ENCODE data around the gene SPINK14.

The SPINK14 gene

GRCh38 chr5:148152781-148153180, 15.6 kb upstream of the SPINK14 start:
- H3K4me3 ChIP-seq (ENCODE audit: low read depth, low read length): no peak overlapping the region
- no peak overlapping the region for H3K27ac ChIP-seq (ENCODE audit: extremely low read depth, low read depth, low read length)
- no peaks in the 10 kb centered on the region for H3K36me3 ChIP-seq (ENCODE audit: control insufficient read depth in 2 of 2, insufficient read depth in 1 of 2, low read length in 2 of 2)
- H3K4me1 ChIP-seq (ENCODE audit: control insufficient read depth, insufficient read depth, low read length): no peaks in the 10 kb centered on the region
- POLR2A ChIA-PET: no interaction called here
- CTCF ChIA-PET: no interaction called here
- H3K9me3 ChIP-seq (ENCODE audit: control insufficient read depth, insufficient read depth, low read depth, low read length): no peaks in the 10 kb centered on the region
- TF ChIP-seq ZNF221 (tag by site-specific recombination; IDR thresholded peaks at IDR 0.05; ENCODE audit: borderline replicate concordance) (no peak), ZNF426 (tag by site-specific recombination; IDR thresholded peaks at IDR 0.05) (no peak), ZNF2 (tag by site-specific recombination; IDR thresholded peaks at IDR 0.05) (no peak), ZNF350 (tag by site-specific recombination; IDR thresholded peaks at IDR 0.05) (no peak), HOXA7 (CRISPR knock-in tag; IDR thresholded peaks at IDR 0.05; ENCODE audit: borderline replicate concordance) (no peak)

DNA sequence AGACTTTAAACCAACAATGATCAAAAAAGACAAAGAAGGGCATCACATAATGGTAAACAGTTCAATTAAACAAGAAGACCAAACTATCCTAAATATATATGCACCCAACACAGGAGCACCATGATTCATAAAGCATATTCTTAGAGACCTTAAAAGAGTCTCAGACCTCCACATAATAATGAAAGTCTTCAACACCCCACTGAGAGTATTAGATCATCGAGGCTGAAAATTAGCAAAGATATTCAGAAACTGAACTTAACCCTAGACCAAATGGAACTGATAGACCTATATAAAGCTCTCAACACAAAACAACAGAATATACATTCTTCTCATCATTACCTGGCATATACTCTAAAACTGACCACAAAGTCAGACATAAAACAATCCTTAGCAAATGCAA, 11.7 kb upstream of the SPINK14 start:
- no peak overlapping the region for H3K4me3 ChIP-seq (ENCODE audit: low read depth, low read length)
- H3K9me3 ChIP-seq (ENCODE audit: control insufficient read depth, insufficient read depth, low read depth, low read length): no peaks in the 10 kb centered on the region
- POLR2A ChIA-PET: no interaction called here
- no peaks in the 10 kb centered on the region for H3K4me1 ChIP-seq (ENCODE audit: control insufficient read depth, insufficient read depth, low read length)
- TF ChIP-seq ZNF549 (tag by site-specific recombination; IDR thresholded peaks at IDR 0.05) (no peak), ZNF350 (tag by site-specific recombination; IDR thresholded peaks at IDR 0.05) (no peak), ATF2 (tag by site-specific recombination; IDR thresholded peaks at IDR 0.05; ENCODE audit: low read depth) (no peak), ZNF624 (tag by site-specific recombination; IDR thresholded peaks at IDR 0.05) (no peak), HOXA7 (CRISPR knock-in tag; IDR thresholded peaks at IDR 0.05; ENCODE audit: borderline replicate concordance) (no peak), HOXD13 (CRISPR knock-in tag; IDR thresholded peaks at IDR 0.05; ENCODE audit: borderline replicate concordance) (no peak), BCL11A (tag by site-specific recombination; IDR thresholded peaks at IDR 0.05; ENCODE audit: low read depth) (no peak), FEZF1 (tag by site-specific recombination; IDR thresholded peaks at IDR 0.05) (no peak), ZNF777 (tag by site-specific recombination; IDR thresholded peaks at IDR 0.05; ENCODE audit: borderline replicate concordance) (no peak), ZEB2 (tag by site-specific recombination; IDR thresholded peaks at IDR 0.05) (no peak)
- CTCF ChIA-PET: no interaction called here
- no peak overlapping the region for H3K27ac ChIP-seq (ENCODE audit: extremely low read depth, low read depth, low read length)
- no peaks in the 10 kb centered on the region for H3K36me3 ChIP-seq (ENCODE audit: control insufficient read depth in 2 of 2, insufficient read depth in 1 of 2, low read length in 2 of 2)

GRCh38 chr5:148162038-148162437, 6.3 kb upstream of the SPINK14 start:
- no peak overlapping the region for H3K4me3 ChIP-seq (ENCODE audit: low read depth, low read length)
- POLR2A ChIA-PET: no interaction called here
- H3K4me1 ChIP-seq (ENCODE audit: control insufficient read depth, insufficient read depth, low read length): no peaks in the 10 kb centered on the region
- no peak for TF ChIP-seq ZFP41 (tag by site-specific recombination; IDR thresholded peaks at IDR 0.05; ENCODE audit: borderline replicate concordance)
- TF ChIP-seq ZNF223 (tag by site-specific recombination; IDR thresholded peaks at IDR 0.05): no peak
- TF ChIP-seq MEIS1 (CRISPR knock-in tag; IDR thresholded peaks at IDR 0.05; ENCODE audit: borderline replicate concordance): no peak
- no peak for TF ChIP-seq ZNF214 (tag by site-specific recombination; IDR thresholded peaks at IDR 0.05; ENCODE audit: borderline replicate concordance)
- TF ChIP-seq ZNF16 (tag by site-specific recombination; IDR thresholded peaks at IDR 0.05; ENCODE audit: low read depth): no peak
- no peak for TF ChIP-seq GLIS2 (tag by site-specific recombination; IDR thresholded peaks at IDR 0.05)
- TF ChIP-seq KLF9 (tag by site-specific recombination; IDR thresholded peaks at IDR 0.05; ENCODE audit: low read depth): no peak
- CTCF ChIA-PET: no interaction called here
- H3K27ac ChIP-seq (ENCODE audit: extremely low read depth, low read depth, low read length): no peak overlapping the region
- no peaks in the 10 kb centered on the region for H3K36me3 ChIP-seq (ENCODE audit: control insufficient read depth in 2 of 2, insufficient read depth in 1 of 2, low read length in 2 of 2)
- H3K9me3 ChIP-seq (ENCODE audit: control insufficient read depth, insufficient read depth, low read depth, low read length): no peaks in the 10 kb centered on the region

- H3K4me1 ChIP-seq (ENCODE audit: control insufficient read depth, insufficient read depth, low read length): no peaks in the 10 kb centered on the region
- H3K9me3 ChIP-seq (ENCODE audit: control insufficient read depth, insufficient read depth, low read depth, low read length): no peaks in the 10 kb centered on the region
- CTCF ChIA-PET: no interaction called here
- no peaks in the 10 kb centered on the region for H3K36me3 ChIP-seq (ENCODE audit: control insufficient read depth in 2 of 2, insufficient read depth in 1 of 2, low read length in 2 of 2)
- H3K27ac ChIP-seq (ENCODE audit: extremely low read depth, low read depth, low read length): no peak overlapping the region
- POLR2A ChIA-PET: no interaction called here
- H3K4me3 ChIP-seq (ENCODE audit: low read depth, low read length): no peak overlapping the region
- TF ChIP-seq ZNF114 (tag by site-specific recombination; IDR thresholded peaks at IDR 0.05): no peak
- TF ChIP-seq PRDM2 (tag by site-specific recombination; IDR thresholded peaks at IDR 0.05; ENCODE audit: borderline replicate concordance): no peak
Measured at GRCh38 chr5:148163345-148163744, 5.0 kb upstream of the SPINK14 start.
